Measurements from ENCODE around the gene CARD11.

DNA sequence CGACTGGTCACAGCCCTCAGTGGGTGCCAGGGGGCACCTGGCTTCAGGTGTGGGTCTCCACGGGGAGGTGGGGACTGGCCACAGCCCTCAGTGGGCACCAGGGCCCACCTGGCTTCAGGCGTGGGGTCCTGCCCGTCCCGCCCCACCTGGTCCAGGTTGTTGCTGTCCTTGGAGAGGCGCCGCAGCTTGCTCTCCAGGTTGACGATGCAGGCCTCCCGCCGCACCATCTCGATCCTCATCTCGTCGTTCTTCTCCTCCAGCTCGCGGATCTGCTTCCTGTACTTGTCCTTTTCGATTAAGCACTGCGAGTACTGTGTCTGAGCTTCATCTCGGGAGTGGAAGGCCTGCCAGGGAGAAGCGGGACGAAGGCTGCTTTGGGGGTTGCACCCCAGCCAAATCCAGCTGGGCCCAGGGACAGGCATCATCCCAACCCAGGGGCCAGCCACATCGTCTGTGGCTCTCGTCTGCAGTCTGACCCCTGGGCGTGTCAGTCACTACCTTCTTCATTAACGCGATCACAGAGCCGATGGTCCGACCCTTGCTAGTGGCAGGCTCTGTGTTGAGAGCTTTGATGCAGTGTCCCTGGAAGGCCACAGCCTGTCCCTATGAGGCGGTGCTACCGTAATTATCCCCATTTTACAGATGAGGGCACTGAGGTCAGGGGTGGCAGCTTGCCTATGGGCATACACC is 106.6 kb downstream of the CARD11 start:
- TF ChIP-seq POLR2A (IDR thresholded peaks at IDR 0.05): no peak
- TF ChIP-seq, protein P1, sequence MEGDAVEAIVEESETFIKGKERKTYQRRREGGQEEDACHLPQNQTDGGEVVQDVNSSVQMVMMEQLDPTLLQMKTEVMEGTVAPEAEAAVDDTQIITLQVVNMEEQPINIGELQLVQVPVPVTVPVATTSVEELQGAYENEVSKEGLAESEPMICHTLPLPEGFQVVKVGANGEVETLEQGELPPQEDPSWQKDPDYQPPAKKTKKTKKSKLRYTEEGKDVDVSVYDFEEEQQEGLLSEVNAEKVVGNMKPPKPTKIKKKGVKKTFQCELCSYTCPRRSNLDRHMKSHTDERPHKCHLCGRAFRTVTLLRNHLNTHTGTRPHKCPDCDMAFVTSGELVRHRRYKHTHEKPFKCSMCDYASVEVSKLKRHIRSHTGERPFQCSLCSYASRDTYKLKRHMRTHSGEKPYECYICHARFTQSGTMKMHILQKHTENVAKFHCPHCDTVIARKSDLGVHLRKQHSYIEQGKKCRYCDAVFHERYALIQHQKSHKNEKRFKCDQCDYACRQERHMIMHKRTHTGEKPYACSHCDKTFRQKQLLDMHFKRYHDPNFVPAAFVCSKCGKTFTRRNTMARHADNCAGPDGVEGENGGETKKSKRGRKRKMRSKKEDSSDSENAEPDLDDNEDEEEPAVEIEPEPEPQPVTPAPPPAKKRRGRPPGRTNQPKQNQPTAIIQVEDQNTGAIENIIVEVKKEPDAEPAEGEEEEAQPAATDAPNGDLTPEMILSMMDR (IDR thresholded peaks at IDR 0.05): no peak

All from right lobe of liver (tissue), 4 donors.